ACHN (cell line): ENCODE data around the gene PNMA8B.
A peak's percentile ranks its signal among the peaks of the same experiment; 100 is the strongest.

Source experiments
- DNase-seq: peaks from one replicate; pipeline ENCODE4 v3.0.0-alpha.2; 2015
- in situ Hi-C: cut with HindIII; loops from 2 replicates; pipeline ENCODE4 v1.10.0; 2017; ENCODE audit warnings: low sequenced_read_pairs, low pct_ligation_motif_present, low pct_unique_long_range_greater_than_20kb

The PNMA8B gene

DNA sequence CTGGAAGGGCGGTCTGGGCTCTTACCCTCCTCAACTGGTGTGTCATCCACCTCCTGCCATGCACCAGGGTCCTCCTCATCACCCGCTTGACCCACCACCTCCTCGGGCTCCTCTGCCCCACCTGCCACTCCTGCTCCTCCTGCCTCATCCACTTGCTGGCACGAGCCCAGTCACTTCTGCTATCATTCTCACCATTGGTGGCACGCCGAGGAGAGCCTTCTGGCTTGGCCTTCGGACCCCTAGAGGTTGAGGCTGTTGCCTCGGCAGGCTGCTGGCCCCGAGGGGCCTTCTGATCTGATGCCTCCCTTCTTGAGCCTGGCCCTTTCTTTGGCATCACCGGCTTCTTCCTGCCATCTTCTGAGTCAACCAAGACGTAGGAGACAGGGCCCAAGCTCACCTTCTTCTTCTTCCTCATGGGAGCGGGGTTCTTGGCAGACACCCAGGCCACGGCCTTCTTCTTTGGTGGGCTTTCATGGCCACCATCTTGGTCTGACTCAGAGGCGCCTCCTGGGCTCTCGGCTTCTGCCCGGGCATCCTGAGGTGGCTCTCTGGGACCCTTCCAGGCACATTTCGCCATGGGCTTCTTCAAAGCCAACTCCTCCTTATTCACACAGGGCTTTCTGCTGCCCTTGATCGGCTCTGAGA is 26.0 kb downstream of the PNMA8B start:
- DNase-seq: no peak
- in situ Hi-C loops: no loop called here

DNA sequence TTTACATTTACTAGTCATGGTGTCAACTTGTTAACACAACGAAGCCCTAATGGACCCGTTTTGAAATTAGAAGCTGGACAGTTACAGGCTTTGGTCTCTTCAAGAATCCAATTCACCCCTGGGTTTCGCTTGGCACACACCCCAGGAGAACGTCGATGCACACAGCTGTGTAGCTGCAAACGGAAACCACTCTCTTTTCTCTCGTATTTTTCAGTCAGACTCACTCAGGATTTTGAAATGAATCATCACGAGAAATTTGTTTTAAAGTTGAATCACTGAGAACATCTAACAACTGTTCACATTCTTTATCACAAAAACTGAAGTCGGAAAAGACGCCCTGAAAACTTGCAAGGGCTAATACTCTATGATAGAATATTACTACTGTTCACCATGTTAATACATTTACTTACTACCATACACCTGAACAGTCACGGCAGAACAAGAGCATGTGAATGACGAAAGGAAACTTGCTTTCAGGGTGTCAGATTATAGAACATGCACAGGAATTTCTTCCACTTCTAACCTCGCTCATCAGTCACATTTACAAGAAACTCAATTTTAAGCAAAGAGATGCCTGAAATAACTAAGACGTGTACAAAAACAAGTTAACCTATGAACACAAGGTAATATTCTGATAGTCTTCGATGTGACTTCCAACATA is 29.0 kb downstream of the PNMA8B start:
- in situ Hi-C loops: no loop called here
- peak; percentile 37 for DNase-seq

DNA sequence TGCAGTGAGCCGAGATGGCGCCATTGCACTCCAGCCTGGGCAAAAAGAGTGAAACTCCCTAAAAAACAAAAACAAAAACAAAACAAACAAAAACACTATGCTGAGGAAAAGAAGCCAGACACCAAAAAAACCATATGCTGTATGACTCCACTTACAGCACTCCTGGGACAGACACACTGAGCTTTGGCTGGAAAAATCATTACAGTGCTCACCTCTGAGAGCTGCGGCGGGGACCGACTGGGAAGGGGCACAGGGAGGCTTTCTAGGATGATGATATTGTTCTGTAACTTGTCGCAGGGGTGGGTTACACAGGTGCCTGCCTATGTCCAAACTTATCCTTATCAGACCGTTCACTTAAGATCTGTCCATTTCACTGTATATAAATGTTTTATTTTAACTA is 32.2 kb downstream of the PNMA8B start:
- no peak for DNase-seq
- in situ Hi-C loops: no loop called here

DNA sequence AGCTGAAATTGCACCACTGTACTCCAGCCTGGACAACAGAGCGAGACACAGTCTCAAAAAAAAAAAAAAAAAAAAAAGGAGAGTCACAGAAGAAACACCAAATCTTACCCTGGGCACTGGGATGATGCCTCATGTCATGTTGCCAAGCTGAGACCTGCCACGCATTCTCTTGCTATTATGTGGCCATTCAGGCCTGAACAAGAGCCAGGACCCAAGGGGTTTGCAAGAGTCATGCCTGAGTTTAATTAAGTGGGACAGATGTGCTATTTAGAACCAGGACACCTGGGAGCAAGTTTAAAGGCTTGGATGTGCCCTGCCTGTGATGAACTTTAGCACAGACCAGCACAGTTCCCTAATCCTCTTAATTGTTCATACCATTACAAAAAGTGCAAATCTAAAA is 34.1 kb downstream of the PNMA8B start:
- in situ Hi-C loops: no loop called here
- no peak for DNase-seq

DNA sequence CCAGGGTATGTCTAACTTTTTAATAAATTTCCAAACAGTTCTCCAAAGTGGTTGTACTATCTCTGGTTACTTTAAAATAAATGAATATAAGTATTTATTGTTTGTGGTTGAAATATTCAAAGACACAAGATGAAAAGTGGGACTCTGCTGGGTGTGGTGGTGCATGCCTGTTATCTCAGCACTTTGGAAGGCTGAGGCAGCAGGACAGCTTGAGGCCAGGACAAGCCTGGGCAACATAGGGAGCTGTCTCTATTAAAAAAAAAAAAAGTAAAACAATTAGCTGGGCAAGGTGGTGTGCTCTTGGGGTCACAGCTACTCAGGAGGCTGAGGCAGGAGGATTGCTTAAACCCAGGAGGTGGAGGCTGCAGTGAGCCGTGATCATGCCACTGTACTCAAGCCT is 34.7 kb downstream of the PNMA8B start:
- in situ Hi-C loops: no loop called here
- no peak for DNase-seq

GRCh38 chr19:46460055-46460454 is 35.6 kb downstream of the PNMA8B start:
- in situ Hi-C loops: no loop called here
- DNase-seq: no peak

DNA sequence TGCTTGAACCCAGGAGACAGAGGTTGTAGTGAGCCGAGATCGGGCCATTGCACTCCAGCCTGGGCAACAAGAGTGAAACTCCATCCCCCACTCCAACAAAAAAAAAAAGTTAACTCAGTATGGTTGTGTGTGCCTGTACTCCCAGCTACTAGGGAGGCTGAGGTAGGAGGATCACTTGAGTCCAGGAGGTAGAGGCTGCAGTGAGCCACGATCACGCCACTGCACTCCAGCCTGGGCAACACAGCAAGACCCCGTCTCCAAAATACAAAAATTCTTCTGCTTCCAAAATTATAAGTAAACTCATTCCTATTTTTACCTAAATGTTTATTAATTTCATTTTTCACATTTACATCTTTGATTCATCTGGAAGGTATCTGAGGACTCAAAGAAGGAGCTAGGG is 38.7 kb downstream of the PNMA8B start:
- in situ Hi-C loops: no loop called here
- DNase-seq: no peak

- in situ Hi-C loops: no loop called here
- no peak for DNase-seq
Measured at GRCh38 chr19:46454244-46454643, 41.4 kb downstream of the PNMA8B start.

DNA sequence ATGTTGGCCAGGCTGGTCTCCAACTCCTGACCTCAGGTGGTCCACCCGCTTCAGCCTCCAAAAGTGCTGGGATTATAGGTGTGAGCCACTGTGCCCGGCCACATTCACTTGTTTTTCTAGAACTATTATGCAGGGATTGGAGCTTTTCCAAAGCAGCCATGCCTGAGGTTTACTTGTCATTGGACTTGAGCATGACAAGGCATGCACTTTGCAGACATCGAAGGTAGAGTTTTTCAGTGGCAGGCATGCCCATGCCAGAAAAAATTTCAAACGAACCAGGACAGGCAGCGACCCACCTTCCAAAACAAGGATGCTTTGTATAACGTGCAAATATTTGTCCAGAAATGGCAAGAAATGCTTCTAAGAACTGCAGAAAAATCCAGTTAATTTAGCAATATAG is 42.0 kb downstream of the PNMA8B start:
- in situ Hi-C loops: no loop called here
- DNase-seq: no peak

GRCh38 chr19:46452186-46452585 is 43.5 kb downstream of the PNMA8B start:
- DNase-seq: no peak
- in situ Hi-C loops: no loop called here

DNA sequence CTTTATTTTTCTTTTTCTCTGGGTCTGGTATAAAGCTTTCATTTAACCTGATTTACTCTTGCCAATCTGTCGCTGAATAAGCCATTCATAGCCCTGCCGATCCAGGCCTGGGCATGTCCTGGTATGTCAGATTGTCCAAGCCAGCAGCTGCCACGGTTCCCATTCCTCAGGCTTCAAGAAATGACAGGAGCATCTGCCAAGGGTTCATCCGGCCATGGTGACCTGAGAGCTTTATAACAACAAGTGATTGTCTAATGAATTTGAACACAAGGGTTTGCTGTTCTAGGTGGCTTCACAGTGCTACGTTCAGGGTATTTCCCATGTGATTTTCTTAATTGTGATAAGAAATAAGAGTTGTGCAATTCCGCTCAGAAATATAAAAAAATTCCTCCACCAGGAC is 44.3 kb downstream of the PNMA8B start:
- in situ Hi-C loops: no loop called here

GRCh38 chr19:46450737-46451136 is 44.9 kb downstream of the PNMA8B start:
- DNase-seq: no peak
- in situ Hi-C loops: no loop called here

More for the DNA sequence above, 44.3 kb downstream of the PNMA8B start:
- no peak for DNase-seq

- in situ Hi-C loops: no loop called here
Measured at GRCh38 chr19:46449228-46449627, 46.4 kb downstream of the PNMA8B start.

GRCh38 chr19:46448601-46449000 is 47.1 kb downstream of the PNMA8B start:
- in situ Hi-C loops: no loop called here

More at GRCh38 chr19:46449228-46449627, 46.4 kb downstream of the PNMA8B start:
- no peak for DNase-seq

GRCh38 chr19:46447824-46448223 is 47.8 kb downstream of the PNMA8B start:
- no peak for DNase-seq
- in situ Hi-C loops: no loop called here

More at GRCh38 chr19:46448601-46449000, 47.1 kb downstream of the PNMA8B start:
- DNase-seq: no peak

DNA sequence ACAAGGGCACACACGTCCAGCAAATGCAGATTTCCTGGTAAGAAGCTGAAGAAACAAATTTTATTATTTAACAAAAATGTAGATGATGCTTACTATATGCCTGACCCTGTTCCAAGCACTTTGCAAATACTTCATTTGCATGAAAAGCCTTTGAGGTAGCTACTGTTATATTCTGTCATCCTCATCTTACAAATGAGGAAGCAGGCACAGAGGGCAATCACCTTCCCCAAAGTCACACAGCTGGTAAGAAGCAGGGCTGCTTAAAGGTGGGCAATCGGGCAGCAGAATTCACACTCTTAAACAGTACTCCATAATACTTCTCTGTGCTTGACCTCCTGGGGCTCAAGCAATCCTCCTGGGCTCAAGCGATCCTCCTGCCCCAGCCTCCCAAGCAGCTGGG is 48.7 kb downstream of the PNMA8B start:
- in situ Hi-C loops: no loop called here
- no peak for DNase-seq

GRCh38 chr19:46446021-46446420 is 49.6 kb downstream of the PNMA8B start:
- DNase-seq: no peak
- in situ Hi-C loops: no loop called here

DNA sequence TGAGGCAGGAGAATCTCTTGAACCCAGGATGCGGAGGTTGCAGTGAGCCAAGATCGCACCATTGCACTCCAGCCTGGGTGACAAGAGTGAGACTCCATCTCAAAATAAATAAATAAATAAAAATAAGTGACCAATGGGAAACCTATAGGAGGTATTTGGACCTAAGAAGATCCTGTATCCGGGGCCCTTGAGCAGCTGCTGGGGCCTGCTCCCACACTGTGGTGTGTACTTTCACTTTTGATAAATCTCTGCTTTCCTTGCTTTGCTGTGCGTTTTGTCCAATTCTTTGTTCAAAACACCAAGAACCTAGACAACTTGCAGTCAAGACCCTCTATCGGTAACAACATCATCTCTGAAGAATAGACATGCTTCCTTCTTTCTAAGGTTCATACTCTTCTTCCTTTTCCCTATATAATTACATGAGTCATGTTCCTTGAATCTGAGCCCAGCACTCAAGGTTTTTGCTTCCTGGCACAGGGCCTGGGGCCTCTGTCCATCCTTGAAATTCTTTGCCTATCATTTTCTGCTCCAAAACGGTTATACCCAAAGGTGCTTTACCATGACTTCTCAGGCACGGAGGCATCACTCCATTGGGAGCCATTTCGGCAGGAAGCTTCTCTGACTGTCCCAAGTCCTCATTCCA is 52.7 kb downstream of the PNMA8B start:
- in situ Hi-C loops: no loop called here
- peak; percentile 71 for DNase-seq

- in situ Hi-C loops: no loop called here
- no peak for DNase-seq
Measured at GRCh38 chr19:46441866-46442265, 53.8 kb downstream of the PNMA8B start.
